ENCODE data around the gene PIRT. TPM values are rescaled to one million over a fixed set of nuclear protein-coding genes. Genes with fewer than 3 reads are reported as not detected.

Gene PIRT
- total and polyA plus RNA-seq, 5 donors from 2014 or later = not detected

GRCh38 chr17:10838682-10839081, 795 bp upstream of the PIRT start:
- Mint-ChIP-seq H3K4me3 (no peak overlapping the region), H3K27ac (peak overlapping the region in 1 of 3 donors; percentile 30), H3K9me3 (no peaks in the 10 kb centered on the region), H3K4me1 (no peaks in the 10 kb centered on the region), H3K36me3 (no peaks in the 10 kb centered on the region), H3K27me3 (peaks cover 5% of the 10 kb centered on the region)
- DNase-seq (no peak), ATAC-seq (ENCODE audit: low read depth in 2 of 2) (no peak)
- no peak overlapping the region for H3K27ac ChIP-seq (ENCODE audit: insufficient read depth, low read length, poor library complexity, severe bottlenecking)
- H3K4me1 ChIP-seq (ENCODE audit: control insufficient read depth, insufficient read depth, low read length, poor library complexity, severe bottlenecking) = no peaks in the 10 kb centered on the region
- H3K9me3 ChIP-seq (ENCODE audit: control insufficient read depth in 2 of 2, low read length in 2 of 2) = no peaks in the 10 kb centered on the region
- H3K4me3 ChIP-seq (ENCODE audit: low read depth, low read length) = no peak overlapping the region
- no peaks in the 10 kb centered on the region for H3K36me3 ChIP-seq (ENCODE audit: control insufficient read depth, insufficient read depth, low read length)
- H3K27me3 ChIP-seq (ENCODE audit: control insufficient read depth, insufficient read depth, low read length) = no peaks in the 10 kb centered on the region

DNA sequence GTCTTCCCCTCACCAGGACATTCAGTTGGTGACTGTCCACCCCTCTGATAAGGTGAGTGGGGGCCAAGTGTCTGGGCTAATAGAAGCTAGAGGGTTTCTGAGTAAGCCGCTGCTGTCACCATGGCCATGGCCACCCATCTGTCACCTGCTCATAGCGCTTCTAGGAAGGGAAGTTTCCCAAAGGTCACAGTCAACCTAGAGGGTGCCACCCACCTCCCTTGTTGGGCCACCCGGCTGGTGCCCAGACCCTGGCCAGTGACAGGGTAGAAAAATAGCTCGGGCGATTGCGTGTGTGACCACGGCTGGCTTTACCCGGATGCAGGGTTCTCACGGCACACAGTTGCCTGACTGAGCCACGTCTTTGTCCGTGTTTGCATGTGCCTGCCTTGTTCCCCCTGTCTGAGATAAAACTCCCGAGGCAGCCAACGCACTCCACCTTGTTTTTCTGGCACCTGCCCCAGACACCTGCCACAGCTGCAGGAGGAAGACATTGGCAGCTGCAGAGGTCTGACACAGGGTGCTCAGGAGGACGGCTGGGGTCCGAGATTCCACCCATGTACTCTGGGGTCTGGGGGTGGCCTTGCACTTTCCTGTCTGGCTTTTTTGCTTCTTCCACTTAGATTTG, 809 bp downstream of the PIRT start:
- Mint-ChIP-seq H3K27me3 (peaks cover 2% of the 10 kb centered on the region), H3K9me3 (no peaks in the 10 kb centered on the region), H3K27ac (no peak overlapping the region), H3K4me3 (no peak overlapping the region), H3K36me3 (no peaks in the 10 kb centered on the region), H3K4me1 (no peaks in the 10 kb centered on the region)
- ATAC-seq (ENCODE audit: low read depth in 2 of 2) = no peak
- Histone ChIP-seq H3K36me3 (ENCODE audit: control insufficient read depth, insufficient read depth, low read length) (no peaks in the 10 kb centered on the region), H3K4me3 (ENCODE audit: low read depth, low read length) (no peak overlapping the region), H3K4me1 (ENCODE audit: control insufficient read depth, insufficient read depth, low read length, poor library complexity, severe bottlenecking) (no peaks in the 10 kb centered on the region), H3K27ac (ENCODE audit: insufficient read depth, low read length, poor library complexity, severe bottlenecking) (no peak overlapping the region), H3K27me3 (ENCODE audit: control insufficient read depth, insufficient read depth, low read length) (no peaks in the 10 kb centered on the region), H3K9me3 (ENCODE audit: control insufficient read depth in 2 of 2, low read length in 2 of 2) (no peaks in the 10 kb centered on the region)
- DNase-seq = no peak

- ATAC-seq (ENCODE audit: low read depth in 2 of 2) (no peak), DNase-seq (no peak)
- no peak overlapping the region for H3K4me3 Mint-ChIP-seq
- peaks cover 6% of the 10 kb centered on the region for H3K27me3 Mint-ChIP-seq
- H3K27ac Mint-ChIP-seq = no peak overlapping the region
- H3K4me1 Mint-ChIP-seq = no peaks in the 10 kb centered on the region
- no peaks in the 10 kb centered on the region for H3K4me1 ChIP-seq (ENCODE audit: control insufficient read depth, insufficient read depth, low read length, poor library complexity, severe bottlenecking)
- H3K27me3 ChIP-seq (ENCODE audit: control insufficient read depth, insufficient read depth, low read length) = no peaks in the 10 kb centered on the region
- H3K36me3 Mint-ChIP-seq = no peaks in the 10 kb centered on the region
- peaks cover 0 to 3% (median 0%) of the 10 kb centered on the region in 7 donors for H3K9me3 Mint-ChIP-seq
- H3K4me3 ChIP-seq (ENCODE audit: low read depth, low read length) = no peak overlapping the region
- no peak overlapping the region for H3K27ac ChIP-seq (ENCODE audit: insufficient read depth, low read length, poor library complexity, severe bottlenecking)
- H3K9me3 ChIP-seq (ENCODE audit: control insufficient read depth in 2 of 2, low read length in 2 of 2) = no peaks in the 10 kb centered on the region
- no peaks in the 10 kb centered on the region for H3K36me3 ChIP-seq (ENCODE audit: control insufficient read depth, insufficient read depth, low read length)
Measured at GRCh38 chr17:10836145-10836544, 1.7 kb downstream of the PIRT start.

- DNase-seq = no peak
- ATAC-seq (ENCODE audit: low read depth in 2 of 2) = no peak
- Mint-ChIP-seq H3K36me3 (no peaks in the 10 kb centered on the region), H3K4me1 (no peaks in the 10 kb centered on the region), H3K27ac (peak overlapping the region in 1 of 3 donors; percentile 63), H3K27me3 (peaks cover 6% of the 10 kb centered on the region), H3K9me3 (peaks cover 0 to 3% (median 0%) of the 10 kb centered on the region in 7 donors), H3K4me3 (no peak overlapping the region)
- Histone ChIP-seq H3K27ac (ENCODE audit: insufficient read depth, low read length, poor library complexity, severe bottlenecking) (no peak overlapping the region), H3K4me3 (ENCODE audit: low read depth, low read length) (no peak overlapping the region), H3K27me3 (ENCODE audit: control insufficient read depth, insufficient read depth, low read length) (no peaks in the 10 kb centered on the region), H3K9me3 (ENCODE audit: control insufficient read depth in 2 of 2, low read length in 2 of 2) (no peaks in the 10 kb centered on the region), H3K36me3 (ENCODE audit: control insufficient read depth, insufficient read depth, low read length) (no peaks in the 10 kb centered on the region), H3K4me1 (ENCODE audit: control insufficient read depth, insufficient read depth, low read length, poor library complexity, severe bottlenecking) (no peaks in the 10 kb centered on the region)
Measured at GRCh38 chr17:10831696-10832095, 6.2 kb downstream of the PIRT start.

DNA sequence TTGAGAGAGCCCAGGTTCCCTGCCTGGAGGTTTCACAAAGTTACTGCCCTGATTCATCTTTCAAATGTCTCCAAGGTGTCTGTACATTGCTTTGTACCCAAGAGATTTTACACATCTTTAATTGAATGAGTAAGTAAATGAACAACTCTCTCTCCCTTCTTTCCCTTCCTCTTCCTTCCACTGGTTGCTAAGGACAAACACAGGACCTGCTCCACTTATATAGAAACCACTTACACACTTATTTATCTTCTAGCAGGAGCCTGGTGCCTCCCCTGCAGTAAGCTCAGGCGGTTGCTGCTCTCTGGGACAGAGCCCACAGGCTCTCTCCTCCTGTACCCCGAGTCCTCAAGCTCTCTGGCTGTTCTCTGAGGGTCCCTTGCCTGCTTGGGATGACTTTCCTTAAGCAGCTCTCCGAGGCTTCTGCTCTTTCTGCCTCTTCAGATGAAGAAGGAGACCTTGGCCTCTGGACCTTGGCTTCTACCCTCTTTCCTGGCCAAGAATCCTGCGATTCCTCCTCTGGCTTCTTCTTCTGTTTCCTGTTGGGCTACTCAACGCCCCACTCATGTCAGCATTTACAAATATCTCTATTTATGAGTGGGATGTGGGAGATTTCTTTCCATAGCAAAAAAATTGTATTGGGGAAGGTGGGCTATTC, 9.9 kb downstream of the PIRT start:
- no peaks in the 10 kb centered on the region for H3K27me3 ChIP-seq (ENCODE audit: control insufficient read depth, insufficient read depth, low read length)
- peaks cover 0 to 3% (median 0%) of the 10 kb centered on the region in 7 donors for H3K9me3 Mint-ChIP-seq
- no peaks in the 10 kb centered on the region for H3K4me1 ChIP-seq (ENCODE audit: control insufficient read depth, insufficient read depth, low read length, poor library complexity, severe bottlenecking)
- H3K9me3 ChIP-seq (ENCODE audit: control insufficient read depth in 2 of 2, low read length in 2 of 2) = no peaks in the 10 kb centered on the region
- no peak overlapping the region for H3K27ac ChIP-seq (ENCODE audit: insufficient read depth, low read length, poor library complexity, severe bottlenecking)
- DNase-seq = no peak
- no peaks in the 10 kb centered on the region for H3K4me1 Mint-ChIP-seq
- no peak overlapping the region for H3K4me3 Mint-ChIP-seq
- peak overlapping the region in 1 of 3 donors; percentile 15 for H3K27ac Mint-ChIP-seq
- no peaks in the 10 kb centered on the region for H3K36me3 ChIP-seq (ENCODE audit: control insufficient read depth, insufficient read depth, low read length)
- H3K4me3 ChIP-seq (ENCODE audit: low read depth, low read length) = no peak overlapping the region
- no peaks in the 10 kb centered on the region for H3K36me3 Mint-ChIP-seq
- ATAC-seq (ENCODE audit: low read depth in 2 of 2) = no peak
- peaks cover 6% of the 10 kb centered on the region for H3K27me3 Mint-ChIP-seq

DNA sequence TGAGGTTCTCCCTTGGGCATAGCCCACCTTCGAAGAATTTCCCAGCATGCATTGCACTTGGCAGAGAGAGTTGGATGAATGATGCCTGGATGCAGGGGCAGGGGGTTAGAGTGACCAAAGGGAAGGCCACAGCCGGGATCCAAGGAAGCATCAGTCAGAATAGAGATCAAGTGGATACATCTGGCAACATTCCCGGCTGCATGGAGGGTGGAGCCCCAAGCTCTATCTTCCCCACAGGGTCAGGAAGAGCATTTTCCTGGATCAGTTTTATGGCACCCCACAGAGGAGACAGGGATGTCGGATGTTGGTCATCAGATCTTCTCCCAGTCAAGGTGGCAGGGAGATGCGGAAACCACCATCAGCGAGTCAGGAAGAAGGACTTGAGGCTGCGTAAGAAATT, 13.0 kb downstream of the PIRT start:
- ATAC-seq (ENCODE audit: low read depth in 2 of 2) = no peak
- H3K36me3 Mint-ChIP-seq = no peaks in the 10 kb centered on the region
- H3K4me1 Mint-ChIP-seq = no peaks in the 10 kb centered on the region

DNA sequence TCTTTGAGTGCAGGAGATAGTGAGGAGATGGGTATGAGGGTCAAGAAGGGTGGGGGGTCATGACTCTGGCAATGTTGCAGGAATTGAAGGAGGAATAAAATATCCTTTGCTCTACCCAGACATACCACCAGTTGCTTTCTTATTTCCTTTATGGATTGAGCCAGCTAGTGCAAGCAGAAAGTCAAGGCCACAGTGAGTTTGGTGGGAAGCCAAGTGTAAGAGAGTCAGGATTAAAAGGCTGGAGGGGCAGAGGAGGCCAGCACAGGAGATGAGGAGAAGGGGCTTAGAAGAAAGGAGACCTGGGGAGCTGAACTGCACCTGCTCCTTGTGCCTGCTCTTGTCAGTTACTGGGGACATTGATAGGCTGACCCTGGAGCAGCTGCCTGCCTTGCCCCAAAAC, 16.1 kb downstream of the PIRT start:
- H3K4me3 Mint-ChIP-seq = no peak overlapping the region
- ATAC-seq (ENCODE audit: low read depth in 2 of 2) (no peak), DNase-seq (no peak)
- H3K4me3 ChIP-seq (ENCODE audit: low read depth, low read length) = no peak overlapping the region
- no peaks in the 10 kb centered on the region for H3K27me3 ChIP-seq (ENCODE audit: control insufficient read depth, insufficient read depth, low read length)
- H3K9me3 ChIP-seq (ENCODE audit: control insufficient read depth in 2 of 2, low read length in 2 of 2) = no peaks in the 10 kb centered on the region
- H3K36me3 ChIP-seq (ENCODE audit: control insufficient read depth, insufficient read depth, low read length) = no peaks in the 10 kb centered on the region
- no peak overlapping the region for H3K27ac Mint-ChIP-seq
- H3K27ac ChIP-seq (ENCODE audit: insufficient read depth, low read length, poor library complexity, severe bottlenecking) = no peak overlapping the region
- H3K27me3 Mint-ChIP-seq = no peaks in the 10 kb centered on the region
- H3K36me3 Mint-ChIP-seq = no peaks in the 10 kb centered on the region
- no peaks in the 10 kb centered on the region for H3K4me1 Mint-ChIP-seq
- H3K4me1 ChIP-seq (ENCODE audit: control insufficient read depth, insufficient read depth, low read length, poor library complexity, severe bottlenecking) = no peaks in the 10 kb centered on the region
- H3K9me3 Mint-ChIP-seq = no peaks in the 10 kb centered on the region

More for the DNA sequence above, 13.0 kb downstream of the PIRT start:
- no peak overlapping the region for H3K27ac Mint-ChIP-seq
- no peaks in the 10 kb centered on the region for H3K9me3 Mint-ChIP-seq
- Histone ChIP-seq H3K9me3 (ENCODE audit: control insufficient read depth in 2 of 2, low read length in 2 of 2) (no peaks in the 10 kb centered on the region), H3K36me3 (ENCODE audit: control insufficient read depth, insufficient read depth, low read length) (no peaks in the 10 kb centered on the region), H3K4me3 (ENCODE audit: low read depth, low read length) (no peak overlapping the region), H3K4me1 (ENCODE audit: control insufficient read depth, insufficient read depth, low read length, poor library complexity, severe bottlenecking) (no peaks in the 10 kb centered on the region), H3K27me3 (ENCODE audit: control insufficient read depth, insufficient read depth, low read length) (no peaks in the 10 kb centered on the region), H3K27ac (ENCODE audit: insufficient read depth, low read length, poor library complexity, severe bottlenecking) (no peak overlapping the region)
- no peaks in the 10 kb centered on the region for H3K27me3 Mint-ChIP-seq
- DNase-seq = no peak
- no peak overlapping the region for H3K4me3 Mint-ChIP-seq

DNA sequence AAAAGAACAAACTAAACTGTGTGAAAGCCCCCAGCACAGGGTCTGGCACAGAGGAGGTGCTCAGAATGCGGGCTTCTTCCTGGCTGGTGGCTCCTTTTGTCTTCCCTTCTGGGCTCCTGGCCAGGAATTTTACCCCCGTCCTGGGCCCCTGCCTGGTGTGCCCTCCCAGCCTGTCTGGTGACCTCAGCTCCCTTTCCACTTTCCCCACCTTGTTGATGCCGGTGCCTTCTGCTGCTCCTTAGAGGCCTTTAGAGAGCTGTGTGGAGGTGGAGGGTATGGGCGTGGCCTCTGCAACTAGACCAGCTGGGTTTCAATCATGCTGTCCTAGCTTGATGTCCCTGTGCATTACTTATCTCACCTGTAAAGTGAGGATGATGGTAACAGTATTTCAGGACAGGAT, 16.8 kb downstream of the PIRT start:
- no peaks in the 10 kb centered on the region for H3K27me3 Mint-ChIP-seq
- DNase-seq = no peak

More for the DNA sequence above, 16.8 kb downstream of the PIRT start:
- no peak overlapping the region for H3K4me3 ChIP-seq (ENCODE audit: low read depth, low read length)
- no peak overlapping the region for H3K27ac ChIP-seq (ENCODE audit: insufficient read depth, low read length, poor library complexity, severe bottlenecking)
- no peak for ATAC-seq (ENCODE audit: low read depth in 2 of 2)
- no peaks in the 10 kb centered on the region for H3K9me3 ChIP-seq (ENCODE audit: control insufficient read depth in 2 of 2, low read length in 2 of 2)
- no peak overlapping the region for H3K27ac Mint-ChIP-seq
- no peaks in the 10 kb centered on the region for H3K9me3 Mint-ChIP-seq
- no peaks in the 10 kb centered on the region for H3K36me3 ChIP-seq (ENCODE audit: control insufficient read depth, insufficient read depth, low read length)
- no peak overlapping the region for H3K4me3 Mint-ChIP-seq
- no peaks in the 10 kb centered on the region for H3K27me3 ChIP-seq (ENCODE audit: control insufficient read depth, insufficient read depth, low read length)
- H3K4me1 ChIP-seq (ENCODE audit: control insufficient read depth, insufficient read depth, low read length, poor library complexity, severe bottlenecking) = no peaks in the 10 kb centered on the region
- no peaks in the 10 kb centered on the region for H3K36me3 Mint-ChIP-seq
- no peaks in the 10 kb centered on the region for H3K4me1 Mint-ChIP-seq

Data from CD4-positive, CD25-positive, alpha-beta regulatory T cell (primary cell).